ENCODE results near the gene INPP5J.
A peak's percentile ranks its signal among the peaks of the same experiment; 100 is the strongest.

INPP5J gene

DNA sequence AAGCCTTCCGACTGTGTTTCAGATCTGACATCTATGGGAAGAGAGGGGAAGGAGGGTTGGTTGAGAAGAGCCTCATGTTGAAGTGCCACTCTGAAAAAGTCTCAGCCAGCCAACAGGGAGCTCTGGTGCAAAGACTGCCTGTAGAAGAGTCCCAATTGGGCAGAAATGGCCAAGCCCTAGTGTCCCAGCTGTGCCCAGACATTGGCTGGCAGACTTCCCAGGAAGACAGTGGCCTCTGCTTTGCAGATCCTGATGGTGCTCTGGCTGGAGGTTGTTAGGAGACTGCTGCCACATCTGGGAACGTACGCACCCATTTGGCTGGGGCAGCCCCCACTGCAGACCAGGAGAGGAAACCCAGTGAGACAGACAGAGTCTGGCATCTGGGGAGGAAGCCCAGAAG, 20.8 kb downstream of the INPP5J start:
- DNase-seq (ENCODE audit: low spot score), result no peak
- TF ChIP-seq, protein P1, sequence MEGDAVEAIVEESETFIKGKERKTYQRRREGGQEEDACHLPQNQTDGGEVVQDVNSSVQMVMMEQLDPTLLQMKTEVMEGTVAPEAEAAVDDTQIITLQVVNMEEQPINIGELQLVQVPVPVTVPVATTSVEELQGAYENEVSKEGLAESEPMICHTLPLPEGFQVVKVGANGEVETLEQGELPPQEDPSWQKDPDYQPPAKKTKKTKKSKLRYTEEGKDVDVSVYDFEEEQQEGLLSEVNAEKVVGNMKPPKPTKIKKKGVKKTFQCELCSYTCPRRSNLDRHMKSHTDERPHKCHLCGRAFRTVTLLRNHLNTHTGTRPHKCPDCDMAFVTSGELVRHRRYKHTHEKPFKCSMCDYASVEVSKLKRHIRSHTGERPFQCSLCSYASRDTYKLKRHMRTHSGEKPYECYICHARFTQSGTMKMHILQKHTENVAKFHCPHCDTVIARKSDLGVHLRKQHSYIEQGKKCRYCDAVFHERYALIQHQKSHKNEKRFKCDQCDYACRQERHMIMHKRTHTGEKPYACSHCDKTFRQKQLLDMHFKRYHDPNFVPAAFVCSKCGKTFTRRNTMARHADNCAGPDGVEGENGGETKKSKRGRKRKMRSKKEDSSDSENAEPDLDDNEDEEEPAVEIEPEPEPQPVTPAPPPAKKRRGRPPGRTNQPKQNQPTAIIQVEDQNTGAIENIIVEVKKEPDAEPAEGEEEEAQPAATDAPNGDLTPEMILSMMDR (IDR thresholded peaks at IDR 0.05; ENCODE audit: extremely low read depth, insufficient read depth, missing control alignments), result no peak
- in situ Hi-C loops (cut with MboI; ENCODE audit: low pct_unique_long_range_greater_than_20kb, low sequenced_read_pairs, unreplicated experiment), result no loop called here

DNA sequence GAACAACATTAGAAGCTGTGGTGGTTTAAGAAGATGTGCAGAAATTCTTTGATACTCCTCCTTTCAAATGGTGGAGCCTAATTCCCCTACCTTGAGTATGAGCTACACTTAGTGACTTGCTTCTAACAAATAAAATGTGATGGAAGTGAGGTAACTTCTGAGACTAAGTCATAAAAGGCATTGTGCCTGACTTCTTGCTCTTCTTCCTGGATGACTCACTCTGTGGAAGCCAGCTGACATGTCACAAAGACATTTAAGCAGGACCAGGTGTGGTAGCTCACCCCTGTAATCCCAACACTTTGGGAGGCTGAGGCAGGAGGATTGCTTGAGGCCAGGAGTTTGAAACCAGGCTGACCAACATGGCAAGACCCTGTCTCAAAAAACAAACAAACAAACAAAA, 21.5 kb downstream of the INPP5J start:
- DNase-seq (ENCODE audit: low spot score), result no peak
- in situ Hi-C loops (cut with MboI; ENCODE audit: low pct_unique_long_range_greater_than_20kb, low sequenced_read_pairs, unreplicated experiment), result no loop called here
- TF ChIP-seq, protein P1 (IDR thresholded peaks at IDR 0.05; ENCODE audit: extremely low read depth, insufficient read depth, missing control alignments), result no peak

DNA sequence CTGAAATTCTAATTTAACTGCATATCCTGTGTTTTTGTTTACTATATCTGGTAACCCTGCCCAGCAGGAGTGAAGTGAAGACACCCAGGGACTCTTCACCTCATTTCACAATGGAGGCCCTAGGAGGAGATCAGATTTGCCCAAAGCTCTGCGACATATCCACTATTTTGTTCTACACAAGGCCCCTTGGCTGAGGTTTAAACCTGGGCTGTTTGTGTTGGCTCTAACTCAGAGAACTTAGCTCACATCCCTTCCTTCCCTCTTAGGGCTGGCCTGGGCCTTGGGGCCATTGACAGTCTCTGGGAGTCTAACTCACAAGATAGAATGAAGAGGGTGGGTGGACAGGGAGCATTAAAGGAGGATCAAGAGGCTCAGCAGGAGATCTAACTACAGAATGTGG, 25.7 kb downstream of the INPP5J start:
- in situ Hi-C loops (cut with MboI; ENCODE audit: low pct_unique_long_range_greater_than_20kb, low sequenced_read_pairs, unreplicated experiment), result no loop called here
- no peak for DNase-seq (ENCODE audit: low spot score)

DNA sequence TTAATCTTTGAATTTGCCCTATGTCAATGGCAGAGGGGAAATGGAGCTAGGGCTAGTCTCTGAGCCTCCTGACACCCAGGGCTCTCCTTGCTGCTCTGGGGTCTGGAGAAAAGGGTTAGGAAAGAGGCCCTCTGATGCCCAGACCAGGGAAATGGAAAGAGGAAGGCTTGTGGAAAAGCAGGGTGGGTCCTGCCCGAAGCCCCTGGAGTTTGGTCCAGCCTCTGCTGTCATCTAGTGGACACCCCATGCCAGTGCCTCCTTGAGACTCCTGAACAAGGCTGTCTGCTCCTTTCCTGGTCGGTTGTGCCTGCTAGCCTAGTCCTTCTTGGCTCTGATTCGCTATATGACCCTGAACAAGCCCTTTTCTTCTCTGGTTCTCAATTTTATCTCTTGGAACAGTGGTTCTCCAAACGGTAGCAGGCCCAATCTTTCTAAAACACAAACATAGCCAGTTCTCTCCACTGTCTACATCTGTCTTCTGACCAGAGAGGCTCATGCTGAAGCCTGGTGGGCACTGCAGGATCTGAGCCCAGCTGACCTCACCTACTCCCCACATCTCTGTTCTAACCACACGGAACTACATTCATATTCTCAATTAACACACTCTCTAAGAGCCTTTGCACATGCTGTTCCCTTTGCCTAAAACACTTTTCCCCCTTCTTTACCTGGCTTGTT, 26.3 kb downstream of the INPP5J start:
- peak; percentile 75 for DNase-seq (ENCODE audit: low spot score)
- in situ Hi-C loops (cut with MboI; ENCODE audit: low pct_unique_long_range_greater_than_20kb, low sequenced_read_pairs, unreplicated experiment), result no loop called here
- TF ChIP-seq, protein P1 (IDR thresholded peaks at IDR 0.05; ENCODE audit: extremely low read depth, insufficient read depth, missing control alignments), result peak; percentile 80

More for the DNA sequence above, 25.7 kb downstream of the INPP5J start:
- TF ChIP-seq, protein P1 (IDR thresholded peaks at IDR 0.05; ENCODE audit: extremely low read depth, insufficient read depth, missing control alignments), result no peak

DNA sequence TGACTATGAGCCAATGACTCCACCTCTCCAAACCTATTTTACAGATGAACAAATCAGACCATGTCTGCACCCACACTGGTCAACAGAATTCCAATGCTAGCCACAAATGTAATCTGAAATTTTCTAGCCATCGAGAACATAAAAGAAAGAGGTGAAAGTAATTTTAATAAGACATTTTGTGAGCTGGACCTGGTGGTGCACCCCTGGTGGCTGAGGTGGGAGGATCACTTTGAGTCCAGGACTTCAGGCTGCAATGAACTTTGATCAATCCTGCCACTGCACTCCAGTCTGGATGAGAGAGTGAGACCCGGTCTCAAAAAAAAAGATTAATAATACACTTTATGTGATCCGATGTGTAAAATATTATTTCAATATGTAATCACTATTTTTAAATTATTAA, 27.8 kb downstream of the INPP5J start:
- in situ Hi-C loops (cut with MboI; ENCODE audit: low pct_unique_long_range_greater_than_20kb, low sequenced_read_pairs, unreplicated experiment), result no loop called here
- DNase-seq (ENCODE audit: low spot score), result no peak
- TF ChIP-seq, protein P1 (IDR thresholded peaks at IDR 0.05; ENCODE audit: extremely low read depth, insufficient read depth, missing control alignments), result no peak

DNA sequence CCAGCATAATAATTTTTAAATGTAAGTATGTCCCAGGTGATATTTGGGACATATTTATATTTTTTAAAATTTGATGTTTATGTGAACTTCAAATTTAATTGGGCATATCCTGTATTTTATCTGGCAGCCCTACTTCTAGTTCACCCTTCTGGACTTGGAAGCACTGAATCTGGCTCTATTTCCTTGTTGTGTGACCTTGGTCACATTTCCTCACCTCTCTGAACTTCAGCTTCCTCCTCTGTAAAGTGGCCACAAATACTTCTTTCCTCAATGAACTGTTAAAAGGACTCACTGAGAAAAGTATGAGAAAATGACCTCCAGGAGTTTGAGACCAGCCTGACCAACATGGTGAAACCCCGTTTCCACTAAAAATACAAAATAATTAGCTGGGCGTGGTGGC, 29.1 kb downstream of the INPP5J start:
- in situ Hi-C loops (cut with MboI; ENCODE audit: low pct_unique_long_range_greater_than_20kb, low sequenced_read_pairs, unreplicated experiment), result no loop called here
- TF ChIP-seq, protein P1 (IDR thresholded peaks at IDR 0.05; ENCODE audit: extremely low read depth, insufficient read depth, missing control alignments), result no peak
- DNase-seq (ENCODE audit: low spot score), result no peak

All from GM13977 (cell line).